HEK293 (cell line): ENCODE results near the gene FIBCD1.
A peak's percentile ranks its signal among the peaks of the same experiment; 100 is the strongest.

ENCODE experiments used
- CTCF ChIA-PET: fragments of 350-600 bp; formaldehyde crosslinking; extraction: SDS; loops from one replicate; lab custom pipeline; 2021; ENCODE audit warnings: antibody characterized with exemption; lab: Yijun Ruan, JAX
- POLR2A ChIA-PET: fragments of 300-600 bp; formaldehyde crosslinking; extraction: SDS; loops from one replicate; lab custom pipeline; 2020; ENCODE audit warnings: antibody characterized with exemption, inconsistent platforms; lab: Yijun Ruan, JAX
- H3K27ac ChIP-seq: fragments of 200-500 bp; sonication (Bioruptor generic); 2 replicates; pipeline ENCODE4 v1.5.1; 2014; ENCODE audit warnings: low read depth, low read length, control low read depth, inconsistent platforms; ENCODE audit errors: extremely low read depth
- H3K36me3 ChIP-seq, 2 experiments: fragments of 200-500 bp in 1 of 2; sonication (Bioruptor generic) in 1 of 2; 1 replicate in 1 of 2; 2 replicates in 1 of 2; pipeline ENCODE4 v1.5.1; 2014 to 2017; ENCODE audit warnings: inconsistent platforms in 2 of 2, low read length in 2 of 2; ENCODE audit not compliant: control insufficient read depth in 2 of 2, insufficient read depth in 1 of 2
- H3K4me1 ChIP-seq: fragments of 200-500 bp; sonication (Bioruptor generic); 2 replicates; pipeline ENCODE4 v1.5.1; 2014; ENCODE audit warnings: mild to moderate bottlenecking, low read length, inconsistent platforms; ENCODE audit not compliant: control insufficient read depth, insufficient read depth
- H3K4me3 ChIP-seq: 2 replicates; pipeline ENCODE4 v1.5.1; 2011; ENCODE audit warnings: low read depth, mild to moderate bottlenecking, control low read depth, low read length, moderate library complexity
- H3K9me3 ChIP-seq: fragments of 200-500 bp; sonication (Bioruptor generic); 2 replicates; pipeline ENCODE4 v1.5.1; 2014; ENCODE audit warnings: low read depth, low read length, inconsistent platforms; ENCODE audit not compliant: control insufficient read depth, insufficient read depth
- CTCF ChIP-seq: fragments of 450-650 bp; formaldehyde crosslinking; IDR thresholded peaks from 2 replicates; pipeline ENCODE4 v1.5.1; 2016; ENCODE audit warnings: missing biosample characterization, missing genetic modification characterization
- HOXC10 ChIP-seq: sonication (generic); formaldehyde crosslinking; IDR thresholded peaks from 2 replicates; pipeline ENCODE4 v1.8.1; 2023; ENCODE audit warnings: mild to moderate bottlenecking, missing genetic modification reagents
- INSM2 ChIP-seq: fragments of 450-650 bp; formaldehyde crosslinking; IDR thresholded peaks from 2 replicates; pipeline ENCODE4 v1.5.1; 2016; ENCODE audit warnings: missing biosample characterization, missing genetic modification characterization
- SP3 ChIP-seq: fragments of 450-650 bp; formaldehyde crosslinking; IDR thresholded peaks from 2 replicates; pipeline ENCODE4 v1.5.1; 2016; ENCODE audit warnings: missing biosample characterization, missing genetic modification characterization
- ZFP41 ChIP-seq: fragments of 450-650 bp; formaldehyde crosslinking; IDR thresholded peaks from 2 replicates; pipeline ENCODE4 v1.5.1; 2016; ENCODE audit warnings: missing biosample characterization, missing genetic modification characterization, borderline replicate concordance
- ZIC2 ChIP-seq: fragments of 450-650 bp; formaldehyde crosslinking; IDR thresholded peaks from 2 replicates; pipeline ENCODE4 v1.5.1; 2016; ENCODE audit warnings: missing biosample characterization, missing genetic modification characterization
- ZNF138 ChIP-seq: fragments of 450-650 bp; formaldehyde crosslinking; IDR thresholded peaks from 2 replicates; pipeline ENCODE4 v1.5.1; 2016; ENCODE audit warnings: missing biosample characterization, missing genetic modification characterization, borderline replicate concordance
- ZNF184 ChIP-seq: fragments of 450-650 bp; IDR thresholded peaks from 2 replicates; pipeline ENCODE4 v1.5.1; 2018; ENCODE audit warnings: missing biosample characterization, mild to moderate bottlenecking, missing genetic modification characterization
- ZNF221 ChIP-seq: fragments of 450-650 bp; formaldehyde crosslinking; IDR thresholded peaks from 2 replicates; pipeline ENCODE4 v1.5.1; 2017; ENCODE audit warnings: missing biosample characterization, missing genetic modification characterization, borderline replicate concordance
- ZNF350 ChIP-seq: fragments of 450-650 bp; formaldehyde crosslinking; IDR thresholded peaks from 2 replicates; pipeline ENCODE4 v1.5.0; 2017; ENCODE audit warnings: missing biosample characterization, mild to moderate bottlenecking, missing genetic modification characterization
- ZNF362 ChIP-seq: fragments of 450-650 bp; formaldehyde crosslinking; IDR thresholded peaks from 2 replicates; pipeline ENCODE4 v1.5.1; 2016; ENCODE audit warnings: missing biosample characterization, missing genetic modification characterization
- ZNF37A ChIP-seq: fragments of 450-650 bp; IDR thresholded peaks from 2 replicates; pipeline ENCODE4 v1.5.1; 2018; ENCODE audit warnings: missing biosample characterization, missing genetic modification characterization
- ZNF514 ChIP-seq: fragments of 450-650 bp; formaldehyde crosslinking; IDR thresholded peaks from 2 replicates; pipeline ENCODE4 v1.5.1; 2016; ENCODE audit warnings: missing biosample characterization, missing genetic modification characterization
- ZNF549 ChIP-seq: fragments of 450-650 bp; IDR thresholded peaks from 2 replicates; pipeline ENCODE4 v1.5.1; 2018; ENCODE audit warnings: missing biosample characterization, missing genetic modification characterization, mild to moderate bottlenecking, inconsistent platforms, moderate library complexity
- ZNF600 ChIP-seq: fragments of 450-650 bp; formaldehyde crosslinking; IDR thresholded peaks from 2 replicates; pipeline ENCODE4 v1.5.1; 2016; ENCODE audit warnings: missing biosample characterization, missing genetic modification characterization
- ZNF701 ChIP-seq: fragments of 450-650 bp; formaldehyde crosslinking; IDR thresholded peaks from 2 replicates; pipeline ENCODE4 v1.5.1; 2016; ENCODE audit warnings: missing biosample characterization, missing genetic modification characterization
- ZNF707 ChIP-seq: fragments of 450-650 bp; formaldehyde crosslinking; IDR thresholded peaks from 2 replicates; pipeline ENCODE4 v1.5.1; 2016; ENCODE audit warnings: missing biosample characterization, missing genetic modification characterization

FIBCD1 gene

GRCh38 chr9:130858739-130859705, 80.0 kb downstream of the FIBCD1 start:
- no peaks in the 10 kb centered on the region for H3K9me3 ChIP-seq
- no peak overlapping the region for H3K27ac ChIP-seq
- TF ChIP-seq ZNF362 (tag by site-specific recombination) = peak; percentile 46; the same call in 1 of the 2 replicates
- no peak for TF ChIP-seq ZNF138
- H3K36me3 ChIP-seq = peaks cover 0 to 93% of the 10 kb centered on the region in 2 experiments; a peak in 1 of 3 replicates
- no peaks in the 10 kb centered on the region for H3K4me1 ChIP-seq
- CTCF ChIA-PET = interaction anchor here (0.6 to 13.9 kb wide), 16 partner anchors 8 to 187 kb away, joined by 3 to 365 read pairs (median 6); no protein-coding TSS in a partner anchor
- POLR2A ChIA-PET = interaction anchor here (0.9 to 1.6 kb wide), 5 partner anchors 9 to 166 kb away, joined by 3 to 5 read pairs (median 3); partner anchors contain the start of genes ABL1 and EXOSC2
- H3K4me3 ChIP-seq = no peak overlapping the region

GRCh38 chr9:130857864-130858738, 80.9 kb downstream of the FIBCD1 start:
- CTCF ChIA-PET = interaction anchor here (0.5 to 13.9 kb wide), 16 partner anchors 8 to 1786 kb away, joined by 3 to 365 read pairs (median 6); no protein-coding TSS in a partner anchor
- no peaks in the 10 kb centered on the region for H3K4me1 ChIP-seq
- no peak overlapping the region for H3K27ac ChIP-seq
- H3K9me3 ChIP-seq = no peaks in the 10 kb centered on the region
- TF ChIP-seq ZNF701 (no peak), HOXC10 (CRISPR knock-in tag) (no peak), ZNF350 (no peak), ZNF514 (tag by site-specific recombination) (no peak), ZNF184 (tag by site-specific recombination) (no peak)
- no peak overlapping the region for H3K4me3 ChIP-seq
- peaks cover 0 to 86% of the 10 kb centered on the region in 2 experiments; a peak in 1 of 3 replicates for H3K36me3 ChIP-seq
- POLR2A ChIA-PET = interaction anchor here (0.9 to 1.6 kb wide), 7 partner anchors 8 to 165 kb away, joined by 3 to 5 read pairs (median 3); partner anchors contain the start of genes ABL1 and EXOSC2

GRCh38 chr9:130856474-130856873, 82.6 kb downstream of the FIBCD1 start:
- ChIA-PET POLR2A (no interaction called here), CTCF (interaction anchor here (0.7 to 1.2 kb wide), 4 partner anchors 9 to 85 kb away, joined by 3 read pairs; no protein-coding TSS in a partner anchor)
- peaks cover 0 to 71% of the 10 kb centered on the region in 2 experiments; a peak in 1 of 3 replicates for H3K36me3 ChIP-seq

More at GRCh38 chr9:130856474-130856873, 82.6 kb downstream of the FIBCD1 start:
- TF ChIP-seq CTCF (tag by site-specific recombination) = no peak
- no peak for TF ChIP-seq ZNF221 (tag by site-specific recombination)
- TF ChIP-seq SP3 (tag by site-specific recombination) = no peak
- TF ChIP-seq ZNF37A = no peak
- no peak for TF ChIP-seq ZNF549
- no peak for TF ChIP-seq ZNF514 (tag by site-specific recombination)
- TF ChIP-seq INSM2 (tag by site-specific recombination) = no peak
- no peak for TF ChIP-seq ZFP41 (tag by site-specific recombination)
- TF ChIP-seq ZNF138 = no peak
- TF ChIP-seq ZNF600 (tag by site-specific recombination) = no peak
- no peak for TF ChIP-seq ZNF707
- no peak for TF ChIP-seq ZIC2 (tag by site-specific recombination)
- H3K27ac ChIP-seq = no peak overlapping the region
- H3K4me3 ChIP-seq = no peak overlapping the region
- no peaks in the 10 kb centered on the region for H3K9me3 ChIP-seq
- H3K4me1 ChIP-seq = no peaks in the 10 kb centered on the region
